GM19467 (cell line): Measurements from ENCODE around the gene METRN.
"Not testable (repeated sequence)": the region's sequence is repeated elsewhere in the genome, so short reads cannot be mapped to it uniquely, and the experiment has no call there.

Experiments
- ATAC-seq: cut with Tn5 transposase; IDR thresholded peaks from one replicate; pipeline ENCODE4 v1.9.1; 2021; ENCODE audit warnings: mild to moderate bottlenecking, moderate library complexity; ENCODE audit not compliant: unreplicated experiment

METRN gene

GRCh38 chr16:708959-709358 is 6.0 kb upstream of the METRN start:
- no peak for ATAC-seq

DNA sequence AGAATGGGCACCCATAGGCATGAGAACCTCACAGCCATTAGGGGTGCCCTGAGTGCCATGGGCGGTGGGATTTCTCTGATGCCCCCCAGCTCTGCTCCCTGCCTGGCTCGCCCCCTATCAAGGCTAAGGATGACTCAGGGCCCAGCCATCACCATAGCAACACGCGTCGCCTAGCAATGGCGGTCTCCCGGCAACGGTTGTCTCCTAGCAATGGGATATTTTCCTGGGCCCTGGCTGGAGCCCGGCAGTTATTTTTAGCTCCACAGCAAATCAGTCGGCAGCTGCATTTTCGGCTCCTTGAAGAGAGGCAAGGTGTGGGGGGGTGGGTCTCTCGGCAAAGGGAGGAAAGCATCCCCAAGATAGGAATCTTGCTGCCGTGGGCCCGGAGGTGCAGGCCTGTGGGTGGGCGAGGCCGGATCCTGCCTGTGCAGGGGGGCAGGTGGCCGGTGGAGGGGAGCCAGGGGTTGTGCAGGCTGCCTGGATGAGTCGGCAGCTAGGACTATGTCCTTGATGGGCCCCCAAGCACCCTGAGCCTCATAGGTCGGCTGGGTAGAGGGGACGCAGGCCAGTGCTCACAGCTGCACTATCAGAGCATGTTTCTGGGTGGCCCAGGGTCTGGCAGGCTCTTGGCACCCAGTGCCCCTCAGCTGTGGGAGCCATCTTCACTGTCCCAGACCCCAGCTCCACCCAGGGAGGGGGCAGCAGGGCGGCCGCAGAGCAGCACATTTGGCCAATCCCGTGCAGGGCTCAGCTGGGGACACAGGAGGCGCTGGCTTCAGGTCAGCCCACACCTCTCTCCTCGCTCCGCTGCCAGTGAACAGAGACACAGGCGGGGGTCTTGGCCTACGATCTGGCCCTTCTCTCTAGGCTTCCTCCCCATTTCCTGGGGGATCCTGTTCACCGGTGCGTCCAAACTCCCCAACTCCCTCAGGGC is 5.1 kb upstream of the METRN start:
- no peak for ATAC-seq

- no peak for ATAC-seq
Observed at GRCh38 chr16:710500-711075, 4.3 kb upstream of the METRN start.

- no peak for ATAC-seq
Observed at GRCh38 chr16:711084-711483, 3.8 kb upstream of the METRN start.

DNA sequence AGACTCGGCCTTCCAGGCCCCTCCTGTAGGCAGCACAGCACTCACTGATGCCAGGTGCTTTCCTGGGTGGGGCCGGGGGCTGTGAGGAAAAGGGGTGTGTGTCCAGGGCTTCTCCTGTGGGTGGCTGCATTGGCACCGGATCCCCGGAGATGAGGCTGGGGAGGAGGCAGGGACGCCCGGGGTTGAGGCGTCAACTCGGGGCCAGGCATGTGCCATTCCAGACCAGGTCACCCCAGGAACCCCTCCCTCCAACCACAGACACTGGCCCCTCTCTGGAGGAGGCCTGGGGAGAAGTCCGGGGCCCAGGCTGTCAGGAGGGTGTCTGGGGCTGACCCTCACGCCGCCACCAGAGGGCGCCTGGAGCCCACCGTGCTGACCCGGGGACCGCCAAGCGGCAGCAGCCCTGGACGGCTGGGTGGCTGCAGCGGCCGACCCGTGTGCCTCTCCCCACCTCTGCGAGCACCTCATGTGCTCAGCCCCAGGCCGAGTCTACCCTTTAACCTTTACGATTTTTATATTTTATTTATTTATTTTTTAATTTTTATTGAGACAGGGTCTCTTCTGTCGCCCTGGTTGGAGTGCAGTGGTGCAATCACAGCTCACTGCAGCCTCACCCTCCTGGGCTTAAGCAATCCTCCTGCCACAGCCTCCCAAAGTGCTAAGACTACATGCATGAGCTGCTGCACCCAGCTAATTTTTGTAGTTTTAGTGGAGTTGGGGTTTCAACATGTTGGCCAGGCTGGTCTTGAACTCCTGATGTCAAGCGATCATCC is 3.2 kb upstream of the METRN start:
- ATAC-seq, result no peak

DNA sequence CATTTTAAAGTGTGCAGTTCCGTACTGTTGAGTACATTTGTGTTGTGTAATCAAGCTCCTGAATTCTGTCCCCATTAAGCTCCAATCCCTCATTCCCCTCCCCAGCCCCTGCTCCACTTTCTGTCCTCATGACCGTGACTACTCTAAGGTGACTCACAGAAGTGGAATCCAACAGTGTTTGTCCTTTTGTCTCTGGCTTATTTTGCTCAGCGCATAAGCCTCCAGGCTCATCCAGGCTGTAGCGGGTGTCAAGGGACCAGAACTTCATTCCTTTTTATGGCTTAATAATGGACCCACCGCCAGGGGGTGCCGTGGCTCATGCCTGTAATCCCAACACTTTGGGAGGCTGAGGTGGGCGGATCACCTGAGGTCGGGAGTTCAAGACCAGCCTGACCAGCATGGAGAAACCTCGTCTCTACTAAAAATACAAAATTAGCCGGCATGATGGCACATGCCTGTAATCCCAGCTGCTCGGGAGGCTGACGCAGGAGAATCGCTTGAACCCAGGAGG is 2.1 kb upstream of the METRN start:
- not testable (repeated sequence) for ATAC-seq

DNA sequence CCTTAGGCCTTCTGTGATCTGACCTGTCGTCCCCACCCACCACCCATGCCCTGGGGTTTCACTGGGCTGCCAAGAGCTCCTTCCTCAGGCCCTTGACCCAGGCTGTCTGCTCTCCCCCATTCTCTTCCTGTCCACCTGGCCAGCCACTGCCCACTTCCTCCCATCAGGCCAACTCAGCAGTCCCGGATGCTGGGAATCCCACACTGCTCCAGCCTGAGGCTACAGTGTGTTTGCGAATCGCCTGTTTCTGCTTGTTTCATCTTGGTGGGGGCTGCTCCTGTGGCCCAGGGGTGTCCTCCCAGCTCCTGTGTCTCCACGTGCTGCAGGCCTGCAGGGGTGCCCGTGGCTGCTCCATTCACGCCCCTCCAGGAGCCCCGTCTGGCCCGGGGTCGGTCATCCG is 839 bp upstream of the METRN start:
- no peak for ATAC-seq

- ATAC-seq, result no peak
Observed at GRCh38 chr16:715477-716199, 720 bp downstream of the METRN start.

DNA sequence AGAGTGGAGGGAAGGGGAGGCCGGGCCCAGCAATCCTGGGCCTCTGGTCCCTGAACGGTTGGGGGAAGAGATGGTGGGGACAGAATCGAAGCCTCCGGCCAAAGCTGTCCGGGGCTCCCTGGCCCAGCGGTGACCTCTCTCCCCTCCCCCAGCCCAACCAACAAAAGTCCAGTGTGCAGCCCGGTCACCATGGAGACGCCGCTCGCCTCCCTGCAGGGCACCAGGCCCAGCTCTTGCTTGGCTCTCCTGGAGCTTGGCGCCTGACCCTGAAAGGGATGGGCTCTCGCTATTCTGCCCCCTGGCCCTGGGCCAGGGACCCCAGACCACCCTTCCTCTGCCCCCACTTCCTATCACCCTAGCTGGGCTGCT is 1.3 kb downstream of the METRN start:
- ATAC-seq, result no peak

- ATAC-seq, result no peak
Observed at GRCh38 chr16:716768-717325, 1.9 kb downstream of the METRN start.

GRCh38 chr16:717450-718245 is 2.7 kb downstream of the METRN start:
- ATAC-seq, result no peak

GRCh38 chr16:718389-718788 is 3.5 kb downstream of the METRN start:
- no peak for ATAC-seq

DNA sequence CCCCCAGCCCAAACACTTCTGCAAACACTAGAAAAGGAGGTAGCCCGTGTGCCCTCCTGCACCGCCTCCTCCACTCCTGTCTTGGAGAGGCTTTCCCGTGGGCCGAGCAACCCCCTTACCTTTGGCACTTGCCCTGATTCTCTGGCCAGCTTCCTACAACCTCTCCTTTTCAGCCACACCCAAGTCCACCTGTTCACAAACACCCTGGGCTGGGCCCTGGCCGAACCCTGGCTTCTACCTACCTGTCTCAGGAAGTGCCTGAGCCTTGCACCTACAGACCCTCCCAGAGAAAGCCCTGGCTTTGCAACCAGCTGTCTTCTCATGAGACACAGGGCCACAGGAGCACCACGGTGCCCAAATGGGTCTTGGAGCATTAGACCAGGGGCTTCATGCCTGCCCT is 4.0 kb downstream of the METRN start:
- ATAC-seq, result no peak

GRCh38 chr16:719815-720446 is 5.0 kb downstream of the METRN start:
- no peak for ATAC-seq

DNA sequence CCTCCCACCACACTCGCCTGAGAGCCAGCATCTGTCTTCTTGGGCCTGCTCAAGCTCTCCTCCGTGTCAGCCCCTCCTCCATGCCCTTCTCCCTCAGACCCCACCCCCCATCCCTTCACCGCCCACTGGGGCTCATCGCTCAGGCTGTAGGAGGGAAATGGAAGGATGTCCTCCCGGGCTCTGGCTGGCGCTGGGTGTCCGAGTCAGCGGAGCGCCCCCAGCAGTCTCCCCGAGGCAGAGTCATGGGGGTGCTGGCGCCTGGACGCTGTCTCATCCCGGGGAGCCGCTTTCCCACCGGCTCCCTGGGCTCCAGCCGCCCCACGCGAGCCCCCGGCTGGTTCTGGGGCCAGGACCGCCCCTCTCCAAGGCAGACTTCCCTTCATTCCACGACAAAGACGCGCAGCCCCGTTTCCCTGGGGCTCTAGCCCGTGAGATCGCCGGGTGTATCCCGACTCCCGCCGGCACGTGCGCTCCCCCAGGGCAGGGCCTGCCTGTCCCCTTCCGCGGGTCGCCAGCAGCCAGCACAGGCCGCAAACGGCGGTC is 5.6 kb downstream of the METRN start:
- peak; percentile 8 for ATAC-seq

- peak; percentile 64 for ATAC-seq
Observed at GRCh38 chr16:720990-721764, 6.3 kb downstream of the METRN start, which contains the start of gene ANTKMT. Gene ANTKMT, plus strand, starts transcription at chr16:721146. Its CDS starts 129 bp downstream, at chr16:721275.

- no peak for ATAC-seq
Observed at GRCh38 chr16:721765-722540, 7.0 kb downstream of the METRN start.
